AG04449 (cell line): ENCODE results near the gene HYDIN.
"Not testable (repeated sequence)": the region's sequence is repeated elsewhere in the genome, so short reads cannot be mapped to it uniquely, and the experiment has no call there.

ENCODE experiments used
- CTCF ChIA-PET: fragments of 350-600 bp; formaldehyde crosslinking; extraction: SDS; loops from one replicate; lab custom pipeline; 2021; ENCODE audit warnings: antibody characterized with exemption; lab: Yijun Ruan, JAX
- POLR2A ChIA-PET: fragments of 400-600, 350-600 bp; formaldehyde crosslinking; extraction: SDS; loops from one replicate; lab custom pipeline; 2020; ENCODE audit warnings: antibody characterized with exemption, inconsistent platforms; lab: Yijun Ruan, JAX
- DNase-seq: peaks from one replicate; pipeline ENCODE4 v3.0.0-alpha.2; 2010; ENCODE audit warnings: low read depth, low spot score
- H3K4me3 ChIP-seq: 2 replicates; pipeline ENCODE4 v1.5.1; 2011; ENCODE audit warnings: low read depth, mild to moderate bottlenecking, control low read depth, low read length

HYDIN gene

GRCh38 chr16:71143246-71143645 is 87.3 kb downstream of the HYDIN start:
- H3K4me3 ChIP-seq, DNase-seq, POLR2A ChIA-PET, CTCF ChIA-PET: not testable (repeated sequence)

GRCh38 chr16:71110565-71110964 is 120.0 kb downstream of the HYDIN start:
- CTCF ChIA-PET, H3K4me3 ChIP-seq, POLR2A ChIA-PET, DNase-seq: not testable (repeated sequence)

- DNase-seq, H3K4me3 ChIP-seq, CTCF ChIA-PET, POLR2A ChIA-PET: not testable (repeated sequence)
Measured at GRCh38 chr16:71109656-71110208, 120.8 kb downstream of the HYDIN start.

GRCh38 chr16:71105881-71106280 is 124.6 kb downstream of the HYDIN start:
- CTCF ChIA-PET, POLR2A ChIA-PET, H3K4me3 ChIP-seq, DNase-seq: not testable (repeated sequence)

GRCh38 chr16:71083573-71083972 is 146.9 kb downstream of the HYDIN start:
- DNase-seq, POLR2A ChIA-PET, H3K4me3 ChIP-seq, CTCF ChIA-PET: not testable (repeated sequence)

GRCh38 chr16:71080777-71081176 is 149.7 kb downstream of the HYDIN start:
- DNase-seq, CTCF ChIA-PET, POLR2A ChIA-PET, H3K4me3 ChIP-seq: not testable (repeated sequence)

- H3K4me3 ChIP-seq, CTCF ChIA-PET, POLR2A ChIA-PET, DNase-seq: not testable (repeated sequence)
Measured at GRCh38 chr16:71080262-71080661, 150.3 kb downstream of the HYDIN start.

- H3K4me3 ChIP-seq, POLR2A ChIA-PET, DNase-seq, CTCF ChIA-PET: not testable (repeated sequence)
Measured at GRCh38 chr16:71070651-71071050, 159.9 kb downstream of the HYDIN start.

- CTCF ChIA-PET, DNase-seq: not testable (repeated sequence)
Measured at GRCh38 chr16:71069842-71070241, 160.7 kb downstream of the HYDIN start.

GRCh38 chr16:71053897-71054609 is 176.5 kb downstream of the HYDIN start:
- POLR2A ChIA-PET, H3K4me3 ChIP-seq, DNase-seq, CTCF ChIA-PET: not testable (repeated sequence)

More at GRCh38 chr16:71069842-71070241, 160.7 kb downstream of the HYDIN start:
- H3K4me3 ChIP-seq, POLR2A ChIA-PET: not testable (repeated sequence)

GRCh38 chr16:71050307-71050706 is 180.2 kb downstream of the HYDIN start:
- POLR2A ChIA-PET, CTCF ChIA-PET, H3K4me3 ChIP-seq, DNase-seq: not testable (repeated sequence)

GRCh38 chr16:71039368-71040111 is 191.0 kb downstream of the HYDIN start:
- POLR2A ChIA-PET, H3K4me3 ChIP-seq, DNase-seq, CTCF ChIA-PET: not testable (repeated sequence)

GRCh38 chr16:71038421-71038820 is 192.1 kb downstream of the HYDIN start:
- H3K4me3 ChIP-seq, DNase-seq, POLR2A ChIA-PET, CTCF ChIA-PET: not testable (repeated sequence)

- CTCF ChIA-PET, POLR2A ChIA-PET, H3K4me3 ChIP-seq, DNase-seq: not testable (repeated sequence)
Measured at GRCh38 chr16:71037987-71038386, 192.5 kb downstream of the HYDIN start.

- POLR2A ChIA-PET, CTCF ChIA-PET, H3K4me3 ChIP-seq, DNase-seq: not testable (repeated sequence)
Measured at GRCh38 chr16:71028032-71028727, 202.3 kb downstream of the HYDIN start.

GRCh38 chr16:71027511-71027910 is 203.0 kb downstream of the HYDIN start:
- DNase-seq, POLR2A ChIA-PET, CTCF ChIA-PET, H3K4me3 ChIP-seq: not testable (repeated sequence)
